ENCODE results near the gene METTL16. TPM values are rescaled to one million over a fixed set of nuclear protein-coding genes. Genes with fewer than 3 reads are reported as not detected.

The METTL16 gene
- total RNA-seq, 1 donor from 2014 or later: 44.9 TPM

GRCh38 chr17:2392252-2393173, 119.2 kb downstream of the METTL16 start:
- peak overlapping the region; percentile 88 for H3K4me3 Mint-ChIP-seq
- H3K9me3 Mint-ChIP-seq: no peaks in the 10 kb centered on the region
- TF ChIP-seq CTCF (conservative IDR thresholded peaks at IDR 0.05): no peak
- peaks cover 63% of the 10 kb centered on the region for H3K4me1 Mint-ChIP-seq
- peaks cover 8% of the 10 kb centered on the region for H3K27me3 Mint-ChIP-seq (ENCODE audit: low read depth)
- H3K27ac Mint-ChIP-seq (ENCODE audit: unreplicated experiment): peak overlapping the region; percentile 46
- peaks cover 7% of the 10 kb centered on the region for H3K36me3 Mint-ChIP-seq (ENCODE audit: low read depth)
- peak; percentile 88 for DNase-seq (ENCODE audit: low read depth, low spot score)

DNA sequence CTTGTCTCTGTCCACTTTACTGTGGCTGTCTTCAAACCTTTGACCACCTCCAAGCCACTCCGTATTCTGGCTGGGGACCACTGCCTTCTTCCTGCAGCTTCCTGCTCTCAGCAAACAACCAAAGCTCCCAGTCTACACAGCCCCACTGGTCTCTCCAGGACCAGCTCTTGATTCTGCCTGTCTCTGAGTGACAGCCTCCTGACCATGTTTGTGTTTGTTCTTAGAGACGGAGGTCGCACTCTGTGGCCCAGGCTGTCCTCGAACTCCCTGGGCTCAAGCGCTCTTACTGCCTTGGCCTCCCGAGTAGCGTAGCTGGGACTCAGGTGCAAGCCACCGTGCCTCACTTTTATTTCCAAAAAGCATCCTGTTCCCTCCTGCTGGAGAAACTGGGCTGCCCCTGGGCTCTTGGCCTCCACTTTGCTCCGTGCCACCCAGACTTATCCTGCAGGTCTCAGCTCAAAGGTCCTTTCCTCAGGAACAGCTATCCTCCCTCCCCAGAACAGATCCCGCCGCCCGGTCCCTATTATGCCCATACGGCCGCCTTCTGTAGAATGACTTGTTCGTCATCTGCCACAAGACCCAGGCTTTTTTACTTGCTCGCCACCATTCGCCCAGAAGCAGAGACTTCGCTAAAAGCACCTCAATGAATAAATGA, 120.0 kb downstream of the METTL16 start:
- H3K27ac Mint-ChIP-seq (ENCODE audit: unreplicated experiment): peak overlapping the region; percentile 46

GRCh38 chr17:2390199-2390836, 121.4 kb downstream of the METTL16 start:
- H3K4me3 Mint-ChIP-seq: peak overlapping the region; percentile 74
- H3K4me1 Mint-ChIP-seq: peaks cover 55% of the 10 kb centered on the region
- H3K36me3 Mint-ChIP-seq (ENCODE audit: low read depth): peaks cover 7% of the 10 kb centered on the region
- H3K9me3 Mint-ChIP-seq: no peaks in the 10 kb centered on the region
- peak overlapping the region; percentile 84 for H3K27ac Mint-ChIP-seq (ENCODE audit: unreplicated experiment)
- no peak for DNase-seq (ENCODE audit: low read depth, low spot score)
- peaks cover 5% of the 10 kb centered on the region for H3K27me3 Mint-ChIP-seq (ENCODE audit: low read depth)
- no peak for TF ChIP-seq CTCF (conservative IDR thresholded peaks at IDR 0.05)

More for the DNA sequence above, 120.0 kb downstream of the METTL16 start:
- Mint-ChIP-seq H3K9me3 (no peaks in the 10 kb centered on the region), H3K4me1 (peaks cover 56% of the 10 kb centered on the region), H3K4me3 (peak overlapping the region; percentile 88), H3K27me3 (ENCODE audit: low read depth) (peaks cover 8% of the 10 kb centered on the region), H3K36me3 (ENCODE audit: low read depth) (peaks cover 7% of the 10 kb centered on the region)
- no peak for DNase-seq (ENCODE audit: low read depth, low spot score)
- no peak for TF ChIP-seq CTCF (conservative IDR thresholded peaks at IDR 0.05)

- H3K27me3 Mint-ChIP-seq (ENCODE audit: low read depth): peaks cover 7% of the 10 kb centered on the region
- H3K4me3 Mint-ChIP-seq: peak overlapping the region; percentile 72
- H3K9me3 Mint-ChIP-seq: no peaks in the 10 kb centered on the region
- peak overlapping the region; percentile 84 for H3K27ac Mint-ChIP-seq (ENCODE audit: unreplicated experiment)
- peaks cover 7% of the 10 kb centered on the region for H3K36me3 Mint-ChIP-seq (ENCODE audit: low read depth)
- H3K4me1 Mint-ChIP-seq: peaks cover 63% of the 10 kb centered on the region
- TF ChIP-seq CTCF (conservative IDR thresholded peaks at IDR 0.05): no peak
- DNase-seq (ENCODE audit: low read depth, low spot score): no peak
These were observed 123.0 kb downstream of the METTL16 start for GRCh38 chr17:2388683-2389055.

- peak overlapping the region; percentile 72 for H3K4me3 Mint-ChIP-seq
- H3K27me3 Mint-ChIP-seq (ENCODE audit: low read depth): peaks cover 7% of the 10 kb centered on the region
- no peaks in the 10 kb centered on the region for H3K9me3 Mint-ChIP-seq
- H3K27ac Mint-ChIP-seq (ENCODE audit: unreplicated experiment): peak overlapping the region; percentile 84
- DNase-seq (ENCODE audit: low read depth, low spot score): no peak
- H3K36me3 Mint-ChIP-seq (ENCODE audit: low read depth): peaks cover 7% of the 10 kb centered on the region
- TF ChIP-seq CTCF (conservative IDR thresholded peaks at IDR 0.05): no peak
- H3K4me1 Mint-ChIP-seq: peaks cover 67% of the 10 kb centered on the region
These were observed 123.5 kb downstream of the METTL16 start for GRCh38 chr17:2388020-2388682.

Measured in neural crest cell (in vitro differentiated cells).